HuH-7.5 (cell line): ENCODE measurements around the gene CPLX3.

Experiments used
- DNase-seq: peaks from one replicate; pipeline ENCODE4 v3.0.0; 2011; ENCODE audit warnings: low spot score

CPLX3 gene

DNA sequence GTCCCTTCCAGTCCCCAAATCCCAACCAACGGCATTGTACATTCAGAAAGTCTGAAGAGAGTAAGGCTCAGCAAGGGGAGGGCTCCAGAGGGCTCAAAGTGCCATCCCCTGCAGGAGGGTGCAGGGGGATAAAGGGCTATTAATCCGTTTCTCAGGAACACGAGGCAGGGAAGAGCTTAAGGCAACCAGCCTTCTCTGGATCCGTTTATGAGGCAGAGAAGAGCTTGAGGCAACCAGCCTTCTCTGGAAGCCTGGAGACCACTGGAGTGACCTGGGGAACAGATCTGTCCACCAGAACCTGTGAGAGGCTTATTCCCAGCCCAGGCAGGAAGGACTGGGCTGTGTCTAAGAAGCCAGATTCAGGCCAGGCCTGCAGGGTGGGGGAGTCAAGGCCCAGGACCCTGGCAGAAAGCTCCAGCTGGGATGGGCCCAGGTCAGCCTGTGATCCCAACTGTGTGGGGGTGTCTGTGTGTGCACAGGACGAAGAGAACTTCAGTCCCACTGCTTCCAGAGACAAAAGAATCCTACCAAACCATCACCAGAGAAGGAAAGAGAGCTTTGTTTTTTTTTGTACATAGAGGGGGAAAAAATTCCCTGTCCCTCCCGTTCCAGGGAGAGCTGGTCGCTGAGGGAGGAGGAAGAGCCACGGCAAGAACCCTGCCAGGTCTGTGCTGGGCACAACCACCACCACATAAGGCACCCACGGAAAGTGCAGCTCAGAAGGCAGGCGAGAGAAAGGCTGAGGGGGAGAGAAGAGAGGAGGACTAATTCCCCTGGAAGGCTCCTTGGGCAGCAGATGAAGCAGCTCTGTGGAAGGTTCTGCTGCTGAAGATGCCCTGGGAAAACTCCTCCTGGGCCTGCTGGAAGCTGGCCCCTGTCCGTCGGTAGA lies 18.1 kb downstream of the CPLX3 start:
- no peak for DNase-seq

GRCh38 chr15:74845208-74845568 lies 18.8 kb downstream of the CPLX3 start:
- no peak for DNase-seq

GRCh38 chr15:74845581-74845980 lies 19.2 kb downstream of the CPLX3 start:
- DNase-seq, result no peak

- no peak for DNase-seq
Measured at GRCh38 chr15:74847432-74847831, 21.0 kb downstream of the CPLX3 start.

GRCh38 chr15:74850393-74850792 lies 24.0 kb downstream of the CPLX3 start:
- no peak for DNase-seq

- no peak for DNase-seq
Measured at GRCh38 chr15:74851960-74852359, 25.5 kb downstream of the CPLX3 start.

GRCh38 chr15:74854453-74855022 lies 28.1 kb downstream of the CPLX3 start:
- DNase-seq, result no peak

DNA sequence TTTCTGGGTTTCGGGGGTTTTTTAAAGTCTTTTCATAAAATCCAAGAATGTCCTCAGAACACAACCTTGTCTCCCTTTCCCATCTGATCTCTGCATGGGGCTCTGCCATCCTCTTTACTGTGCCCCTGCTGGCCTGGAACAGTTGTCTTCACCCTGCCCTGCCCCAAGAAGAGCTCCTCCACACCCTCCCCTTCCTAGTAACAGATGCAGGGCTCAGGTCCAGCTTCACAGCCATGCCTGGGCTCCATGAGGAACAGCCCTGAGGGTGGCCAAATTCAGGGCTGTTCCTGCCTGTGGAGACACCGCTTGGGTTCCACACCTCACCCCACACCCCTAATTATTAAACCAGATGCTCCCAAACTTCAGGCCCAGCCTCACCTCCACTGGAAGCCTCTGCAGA lies 29.4 kb downstream of the CPLX3 start:
- no peak for DNase-seq

GRCh38 chr15:74856537-74856936 lies 30.1 kb downstream of the CPLX3 start:
- DNase-seq, result no peak

GRCh38 chr15:74857082-74857655 lies 30.7 kb downstream of the CPLX3 start:
- DNase-seq, result no peak

DNA sequence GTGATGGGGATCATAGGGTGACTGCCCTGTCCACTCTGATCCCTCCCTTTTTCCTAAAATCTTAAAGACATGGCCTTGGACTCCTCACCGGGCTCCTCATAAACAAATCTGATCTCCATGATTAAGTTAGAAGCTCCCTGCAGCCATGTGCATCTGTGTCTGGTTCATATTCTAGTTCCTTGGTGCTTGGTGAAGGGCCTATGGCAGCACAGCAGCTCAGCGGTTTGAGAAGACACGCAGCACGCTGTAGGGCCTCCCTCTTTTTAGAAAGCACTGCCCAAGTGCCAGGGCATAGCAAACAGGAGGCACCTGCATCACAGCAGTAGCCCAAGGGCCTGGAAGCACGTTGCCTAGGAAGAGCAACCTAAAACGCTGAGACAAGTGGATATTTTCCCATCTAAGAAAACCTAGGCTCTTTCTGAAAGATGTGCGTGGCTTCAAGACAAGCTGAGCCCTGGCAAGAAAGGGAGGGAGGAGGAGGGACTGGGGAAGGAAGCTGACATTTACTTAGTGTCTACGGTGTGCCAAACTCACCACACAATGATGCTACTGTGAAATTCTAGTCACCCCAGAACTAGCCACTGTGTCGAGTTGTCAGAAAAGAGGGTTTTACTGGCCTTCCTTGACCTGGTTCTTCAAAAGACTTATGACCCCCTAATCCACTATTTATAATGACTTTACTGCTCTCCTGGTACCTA lies 31.4 kb downstream of the CPLX3 start:
- DNase-seq, result no peak

- no peak for DNase-seq
Measured at GRCh38 chr15:74858369-74858740, 31.9 kb downstream of the CPLX3 start.

GRCh38 chr15:74863239-74864056 lies 37.0 kb downstream of the CPLX3 start:
- DNase-seq, result no peak

DNA sequence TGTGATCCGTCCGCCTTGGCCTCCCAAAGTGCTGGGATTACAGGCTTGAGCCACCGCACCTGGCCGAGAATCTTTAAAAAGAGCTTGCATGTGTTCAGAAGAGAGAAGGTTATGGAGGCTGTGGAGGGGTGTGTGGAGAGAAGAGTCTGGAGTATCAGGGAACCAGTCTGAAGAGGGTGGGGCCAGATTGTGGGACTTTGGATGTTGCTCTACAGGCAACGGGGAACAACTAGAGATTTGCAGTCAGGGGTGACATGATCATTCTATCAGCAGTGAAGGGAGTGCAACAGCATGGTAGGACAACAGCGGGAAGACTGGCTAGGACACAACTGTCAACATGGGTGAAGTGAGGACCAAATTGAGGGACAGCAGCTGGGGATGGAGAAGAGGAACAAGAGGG lies 37.9 kb downstream of the CPLX3 start:
- no peak for DNase-seq

GRCh38 chr15:74865316-74865715 lies 38.9 kb downstream of the CPLX3 start:
- no peak for DNase-seq

GRCh38 chr15:74866090-74866489 lies 39.7 kb downstream of the CPLX3 start:
- no peak for DNase-seq

DNA sequence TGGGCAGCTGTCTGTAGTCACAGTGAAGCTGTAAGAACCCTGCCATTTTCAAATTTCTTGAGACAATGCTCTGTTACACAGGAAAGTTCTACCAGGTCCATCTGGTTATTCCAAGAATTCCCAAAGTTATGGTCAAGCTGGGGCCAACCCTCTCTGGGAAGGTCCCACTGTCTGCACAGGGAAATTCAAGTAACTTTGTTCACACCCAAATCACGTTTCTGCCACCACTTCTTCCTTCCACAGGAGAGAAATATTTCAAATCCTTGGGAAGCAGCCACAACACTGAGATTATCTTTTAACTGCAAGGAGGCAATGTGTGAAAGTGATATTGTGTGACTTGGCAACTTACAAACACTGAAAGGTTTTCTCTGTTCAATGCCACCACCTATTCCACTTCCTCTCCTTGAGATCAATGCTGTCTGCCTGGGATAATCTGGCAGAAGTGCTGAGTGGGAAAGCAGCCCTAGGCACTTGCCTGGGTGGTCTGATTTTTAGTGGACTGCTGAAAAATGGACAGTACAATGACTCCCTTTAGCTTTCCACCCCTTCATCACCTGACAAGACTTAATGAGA lies 41.1 kb downstream of the CPLX3 start:
- DNase-seq, result no peak

DNA sequence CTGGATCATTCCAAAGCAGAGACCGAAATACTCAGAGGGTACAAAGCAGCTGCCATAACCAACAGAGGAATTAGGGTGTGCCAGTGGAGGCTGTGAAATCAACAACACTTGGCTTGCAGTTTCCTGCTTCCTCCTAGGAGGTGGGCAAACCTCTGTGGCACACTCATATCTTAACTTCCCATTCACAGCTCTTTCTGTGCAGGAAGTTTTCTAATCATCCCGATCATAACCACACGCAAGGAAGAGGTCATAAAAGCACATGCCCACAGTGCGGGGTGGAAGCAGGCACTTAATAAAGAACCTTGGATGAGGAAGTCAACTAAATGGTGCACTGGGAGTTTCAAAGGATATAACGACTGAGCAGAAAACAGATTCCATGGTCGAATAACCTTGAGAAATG lies 41.6 kb downstream of the CPLX3 start:
- DNase-seq, result no peak

GRCh38 chr15:74869372-74869725 lies 42.9 kb downstream of the CPLX3 start:
- DNase-seq, result no peak

GRCh38 chr15:74869726-74870407 lies 43.4 kb downstream of the CPLX3 start:
- no peak for DNase-seq
